K562 (cell line): Measurements from ENCODE around the gene IL10. TPM values are rescaled to one million over a fixed set of nuclear protein-coding genes. Genes with fewer than 3 reads are reported as not detected.
A peak's percentile ranks its signal among the peaks of the same experiment; 100 is the strongest.

Source experiments
- DMBX1 ChIP-seq: fragments of 250-450 bp; sonication (Bioruptor Pico); IDR thresholded peaks from 2 replicates; pipeline ENCODE4 v1.8.0; 2022; ENCODE audit warnings: inconsistent platforms, mild to moderate bottlenecking, moderate library complexity, borderline replicate concordance
- ID3 ChIP-seq, 2 experiments: fragments of 250-450 bp in 1 of 2; fragments of 450-650 bp in 1 of 2; sonication (Bioruptor Pico) in 1 of 2; IDR thresholded peaks; 2 replicates each; pipeline versions ENCODE4 v1.6.1 to v1.8.0; 2016 to 2021; ENCODE audit warnings: mild to moderate bottlenecking in 2 of 2, moderate library complexity in 2 of 2, missing compliant biosample characterization in 1 of 2, missing genetic modification characterization in 1 of 2
- MIER1 ChIP-seq: fragments of 450-650 bp; IDR thresholded peaks from 2 replicates; pipeline ENCODE4 v1.6.1; 2016; ENCODE audit warnings: antibody characterized with exemption, mild to moderate bottlenecking, low read depth
- NBN ChIP-seq: fragments of 450-650 bp; IDR thresholded peaks from 2 replicates; pipeline ENCODE4 v1.6.1; 2016; ENCODE audit warnings: low read depth, mild to moderate bottlenecking
- NR1H2 ChIP-seq: sonication (generic); formaldehyde crosslinking; IDR thresholded peaks from 2 replicates; pipeline ENCODE4 v1.4.0; 2020; ENCODE audit warnings: mild to moderate bottlenecking, missing genetic modification reagents
- PPARD ChIP-seq: fragments of 250-450 bp; sonication (Bioruptor Pico); IDR thresholded peaks from 2 replicates; pipeline ENCODE4 v1.8.0; 2022; ENCODE audit warnings: inconsistent platforms, mild to moderate bottlenecking, moderate library complexity
- ZFX ChIP-seq: sonication (generic); formaldehyde crosslinking; IDR thresholded peaks from 2 replicates; pipeline ENCODE4 v1.8.0; 2022; ENCODE audit warnings: mild to moderate bottlenecking, missing genetic modification reagents, moderate library complexity
- ZNF217 ChIP-seq: sonication (generic); formaldehyde crosslinking; IDR thresholded peaks from 2 replicates; pipeline ENCODE4 v1.8.0; 2022; ENCODE audit warnings: mild to moderate bottlenecking, missing genetic modification reagents
- polyA plus RNA-seq, 8 experiments: library from polyadenylated mRNA; depleted of rRNA in 4 of 8; stranded (reverse) in 5 of 8; unstranded in 3 of 8; fragments of >200 nt; fragmentation: Nextera tagmentation in 2 of 8; fragmentation: Illumina TruSeq in 1 of 8; extraction: Ambion mirVana in 2 of 8; extraction: Trizol in 1 of 8; gene quantifications; 2 replicates each; pipeline versions ENCODE4 v1.2.1 to v1.2.3, GENCODE V29; 2011 to 2014; ENCODE audit warnings: inconsistent platforms in 1 of 8, missing spikeins in 1 of 8
- total RNA-seq, 7 experiments: library from RNA; depleted of rRNA in 6 of 7; stranded (reverse); fragments of >200 nt in 6 of 7; fragmentation: Illumina TruSeq in 2 of 7; extraction: Trizol in 2 of 7; gene quantifications; 2 replicates each; pipeline versions ENCODE4 v1.2.1 to v1.2.3, GENCODE V29; 2011 to 2021; ENCODE audit warnings: low replicate concordance in 1 of 7
- TF ChIP-seq, protein P1 (sequence below): fragments of 250-450 bp; sonication (Bioruptor Pico); IDR thresholded peaks from 2 replicates; pipeline ENCODE4 v1.4.0; 2020; ENCODE audit warnings: mild to moderate bottlenecking, moderate library complexity
- TF ChIP-seq, protein P2 (sequence below): sonication (generic); formaldehyde crosslinking; IDR thresholded peaks from 2 replicates; pipeline ENCODE4 v1.5.0; 2020; ENCODE audit warnings: missing genetic modification reagents

The IL10 gene
- total and polyA plus RNA-seq, 9 of the 15 experiments (the other 6 are each of a cell fraction or from before 2014, with no cell fraction given) = 0.29 TPM; not detected in 8

- TF ChIP-seq, protein P1, sequence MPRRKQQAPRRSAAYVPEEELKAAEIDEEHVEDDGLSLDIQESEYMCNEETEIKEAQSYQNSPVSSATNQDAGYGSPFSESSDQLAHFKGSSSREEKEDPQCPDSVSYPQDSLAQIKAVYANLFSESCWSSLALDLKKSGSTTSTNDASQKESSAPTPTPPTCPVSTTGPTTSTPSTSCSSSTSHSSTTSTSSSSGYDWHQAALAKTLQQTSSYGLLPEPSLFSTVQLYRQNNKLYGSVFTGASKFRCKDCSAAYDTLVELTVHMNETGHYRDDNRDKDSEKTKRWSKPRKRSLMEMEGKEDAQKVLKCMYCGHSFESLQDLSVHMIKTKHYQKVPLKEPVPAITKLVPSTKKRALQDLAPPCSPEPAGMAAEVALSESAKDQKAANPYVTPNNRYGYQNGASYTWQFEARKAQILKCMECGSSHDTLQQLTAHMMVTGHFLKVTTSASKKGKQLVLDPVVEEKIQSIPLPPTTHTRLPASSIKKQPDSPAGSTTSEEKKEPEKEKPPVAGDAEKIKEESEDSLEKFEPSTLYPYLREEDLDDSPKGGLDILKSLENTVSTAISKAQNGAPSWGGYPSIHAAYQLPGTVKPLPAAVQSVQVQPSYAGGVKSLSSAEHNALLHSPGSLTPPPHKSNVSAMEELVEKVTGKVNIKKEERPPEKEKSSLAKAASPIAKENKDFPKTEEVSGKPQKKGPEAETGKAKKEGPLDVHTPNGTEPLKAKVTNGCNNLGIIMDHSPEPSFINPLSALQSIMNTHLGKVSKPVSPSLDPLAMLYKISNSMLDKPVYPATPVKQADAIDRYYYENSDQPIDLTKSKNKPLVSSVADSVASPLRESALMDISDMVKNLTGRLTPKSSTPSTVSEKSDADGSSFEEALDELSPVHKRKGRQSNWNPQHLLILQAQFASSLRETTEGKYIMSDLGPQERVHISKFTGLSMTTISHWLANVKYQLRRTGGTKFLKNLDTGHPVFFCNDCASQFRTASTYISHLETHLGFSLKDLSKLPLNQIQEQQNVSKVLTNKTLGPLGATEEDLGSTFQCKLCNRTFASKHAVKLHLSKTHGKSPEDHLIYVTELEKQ (CRISPR knock-in tag) = no peak
- no peak for TF ChIP-seq ZFX
- no peak for TF ChIP-seq ID3 (CRISPR knock-in tag; IDR thresholded peaks at IDR 0.05)
- no peak for TF ChIP-seq ID3 (tag; IDR thresholded peaks at IDR 0.05)
- no peak; the same call in 1 of the 2 replicates for TF ChIP-seq NBN
- no peak for TF ChIP-seq DMBX1 (CRISPR knock-in tag)
- TF ChIP-seq, protein P2, sequence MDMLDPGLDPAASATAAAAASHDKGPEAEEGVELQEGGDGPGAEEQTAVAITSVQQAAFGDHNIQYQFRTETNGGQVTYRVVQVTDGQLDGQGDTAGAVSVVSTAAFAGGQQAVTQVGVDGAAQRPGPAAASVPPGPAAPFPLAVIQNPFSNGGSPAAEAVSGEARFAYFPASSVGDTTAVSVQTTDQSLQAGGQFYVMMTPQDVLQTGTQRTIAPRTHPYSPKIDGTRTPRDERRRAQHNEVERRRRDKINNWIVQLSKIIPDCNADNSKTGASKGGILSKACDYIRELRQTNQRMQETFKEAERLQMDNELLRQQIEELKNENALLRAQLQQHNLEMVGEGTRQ (CRISPR knock-in tag) = no peak
- TF ChIP-seq PPARD (CRISPR knock-in tag) = no peak
- no peak for TF ChIP-seq ZNF217 (CRISPR knock-in tag)
- no peak for TF ChIP-seq NR1H2 (CRISPR knock-in tag)
- peak; percentile 26; the same call in 1 of the 2 replicates for TF ChIP-seq MIER1
Measured at GRCh38 chr1:206816390-206817287, 44.3 kb upstream of the IL10 start (continued).
